BJ (cell line): ENCODE measurements around the gene BTBD16. TPM values are rescaled to one million over a fixed set of nuclear protein-coding genes. Genes with fewer than 3 reads are reported as not detected.
A peak's percentile ranks its signal among the peaks of the same experiment; 100 is the strongest.

Experiments used
- CTCF ChIA-PET: fragments of 350-600 bp; formaldehyde crosslinking; extraction: SDS; loops from one replicate; lab custom pipeline; 2021; ENCODE audit warnings: antibody characterized with exemption, inconsistent platforms; lab: Yijun Ruan, JAX
- POLR2A ChIA-PET: fragments of 300-600 bp; sonication (Branson Sonifier 250); formaldehyde crosslinking; extraction: SDS; loops from one replicate; lab custom pipeline; 2021; ENCODE audit warnings: antibody characterized with exemption; lab: Charles Lee
- DNase-seq: peaks from one replicate; pipeline ENCODE4 v3.0.0-alpha.2; 2011; ENCODE audit warnings: low read depth
- H3K27me3 ChIP-seq: 2 replicates; pipeline ENCODE4 v1.6.0; 2011; ENCODE audit warnings: low read length; ENCODE audit not compliant: control insufficient read depth, insufficient read depth
- H3K36me3 ChIP-seq: 2 replicates; pipeline ENCODE4 v1.5.1; 2011; ENCODE audit warnings: low read length; ENCODE audit not compliant: control insufficient read depth, insufficient read depth
- H3K4me3 ChIP-seq: 2 replicates; pipeline ENCODE4 v1.5.1; 2011; ENCODE audit warnings: low read depth, mild to moderate bottlenecking, control low read depth, low read length
- polyA plus RNA-seq: library from polyadenylated mRNA; depleted of rRNA; stranded (reverse); fragments of >200 nt; gene quantifications from 2 replicates; pipeline ENCODE4 v1.2.3, GENCODE V29; 2011
- TF ChIP-seq, protein P1 (sequence below): IDR thresholded peaks from 2 replicates; pipeline ENCODE4 v1.5.1; 2011; ENCODE audit warnings: low read depth, mild to moderate bottlenecking, control low read depth, inconsistent platforms, low read length, moderate library complexity; ENCODE audit not compliant: insufficient read depth

The BTBD16 gene
- polyA plus RNA-seq, 1 experiment: not detected

DNA sequence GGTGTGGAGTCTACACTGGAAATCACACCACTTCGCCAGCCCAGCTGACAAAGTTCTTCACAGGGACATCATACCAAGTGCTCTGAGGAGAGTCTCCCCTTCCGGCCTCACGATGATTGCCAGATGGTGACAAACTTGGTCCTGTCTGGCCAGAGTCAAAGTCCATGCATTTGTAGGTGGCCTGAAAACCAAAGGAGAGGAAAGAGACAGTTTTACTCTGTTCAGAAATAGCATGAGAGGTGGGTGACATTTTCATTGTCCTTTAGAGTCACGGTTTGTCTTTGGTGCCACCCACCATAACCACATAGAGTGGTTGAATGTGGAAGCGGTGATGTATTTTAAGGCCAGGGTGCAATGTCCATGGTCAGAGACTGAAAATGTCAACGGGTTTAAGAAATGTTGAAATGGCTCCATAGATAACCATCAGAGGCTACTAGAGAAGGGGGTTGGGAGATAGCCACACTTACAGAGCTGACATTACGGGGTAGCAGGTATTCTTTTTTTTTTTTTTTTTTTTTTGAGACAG lies 33.0 kb downstream of the BTBD16 start:
- no peak overlapping the region for H3K4me3 ChIP-seq
- DNase-seq: no peak
- CTCF ChIA-PET: interaction anchor here (0.6 to 3.3 kb wide), 6 partner anchors 9 to 262 kb away, joined by 3 to 16 read pairs (median 6); no protein-coding TSS in a partner anchor
- TF ChIP-seq, protein P1, sequence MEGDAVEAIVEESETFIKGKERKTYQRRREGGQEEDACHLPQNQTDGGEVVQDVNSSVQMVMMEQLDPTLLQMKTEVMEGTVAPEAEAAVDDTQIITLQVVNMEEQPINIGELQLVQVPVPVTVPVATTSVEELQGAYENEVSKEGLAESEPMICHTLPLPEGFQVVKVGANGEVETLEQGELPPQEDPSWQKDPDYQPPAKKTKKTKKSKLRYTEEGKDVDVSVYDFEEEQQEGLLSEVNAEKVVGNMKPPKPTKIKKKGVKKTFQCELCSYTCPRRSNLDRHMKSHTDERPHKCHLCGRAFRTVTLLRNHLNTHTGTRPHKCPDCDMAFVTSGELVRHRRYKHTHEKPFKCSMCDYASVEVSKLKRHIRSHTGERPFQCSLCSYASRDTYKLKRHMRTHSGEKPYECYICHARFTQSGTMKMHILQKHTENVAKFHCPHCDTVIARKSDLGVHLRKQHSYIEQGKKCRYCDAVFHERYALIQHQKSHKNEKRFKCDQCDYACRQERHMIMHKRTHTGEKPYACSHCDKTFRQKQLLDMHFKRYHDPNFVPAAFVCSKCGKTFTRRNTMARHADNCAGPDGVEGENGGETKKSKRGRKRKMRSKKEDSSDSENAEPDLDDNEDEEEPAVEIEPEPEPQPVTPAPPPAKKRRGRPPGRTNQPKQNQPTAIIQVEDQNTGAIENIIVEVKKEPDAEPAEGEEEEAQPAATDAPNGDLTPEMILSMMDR: no peak
- H3K27me3 ChIP-seq: no peaks in the 10 kb centered on the region
- POLR2A ChIA-PET: no interaction called here
- no peaks in the 10 kb centered on the region for H3K36me3 ChIP-seq

DNA sequence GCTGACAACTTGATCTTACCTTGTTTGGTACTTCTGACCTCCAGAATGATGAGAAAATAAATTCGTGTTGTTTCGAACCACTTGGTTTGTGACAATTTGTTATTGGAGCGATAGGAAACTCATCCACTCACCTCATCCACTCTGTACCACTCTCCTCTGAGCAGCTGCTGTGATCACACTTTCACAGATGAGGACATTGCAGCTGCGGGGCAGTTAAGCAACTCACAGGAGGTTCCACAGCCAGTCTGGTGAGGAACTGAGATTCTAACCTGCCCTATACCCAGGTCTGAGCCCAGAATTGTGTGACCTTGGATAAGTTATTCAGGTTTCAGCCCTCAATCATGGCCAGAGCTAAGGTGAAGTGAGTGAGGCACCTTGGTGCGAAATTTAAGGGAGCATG lies 35.2 kb downstream of the BTBD16 start:
- no peak for DNase-seq
- TF ChIP-seq, protein P1: no peak
- POLR2A ChIA-PET: no interaction called here
- Histone ChIP-seq H3K27me3 (no peaks in the 10 kb centered on the region; the same call in 1 of the 2 replicates), H3K4me3 (no peak overlapping the region), H3K36me3 (no peaks in the 10 kb centered on the region)
- CTCF ChIA-PET: interaction anchor here (1.1 to 3.4 kb wide), 4 partner anchors 8 to 259 kb away, joined by 3 to 20 read pairs (median 6); no protein-coding TSS in a partner anchor

DNA sequence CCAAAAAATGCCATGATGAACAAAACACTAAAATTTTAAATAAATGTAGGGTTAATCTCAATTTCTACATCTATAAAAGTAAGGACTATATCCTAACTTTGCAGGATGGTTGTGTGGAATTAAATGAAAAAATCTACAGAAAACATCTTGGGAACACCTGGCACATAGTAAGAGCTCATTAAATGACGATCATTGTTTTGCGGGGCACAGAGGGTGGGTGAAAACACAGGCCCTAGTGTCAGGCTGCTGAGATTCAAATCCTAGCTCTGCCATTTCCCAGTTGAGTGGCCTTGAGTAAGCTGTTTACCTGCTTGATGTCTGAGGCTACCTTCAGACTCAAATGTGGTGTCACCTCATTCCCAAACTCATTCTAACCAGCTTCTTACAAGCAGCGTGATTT lies 35.6 kb downstream of the BTBD16 start:
- no peaks in the 10 kb centered on the region; the same call in 1 of the 2 replicates for H3K27me3 ChIP-seq
- CTCF ChIA-PET: interaction anchor here (1.1 to 3.4 kb wide), 3 partner anchors 9 to 258 kb away, joined by 4 to 20 read pairs (median 9); no protein-coding TSS in a partner anchor
- TF ChIP-seq, protein P1: no peak
- no peak for DNase-seq
- POLR2A ChIA-PET: no interaction called here
- H3K36me3 ChIP-seq: no peaks in the 10 kb centered on the region
- no peak overlapping the region for H3K4me3 ChIP-seq

DNA sequence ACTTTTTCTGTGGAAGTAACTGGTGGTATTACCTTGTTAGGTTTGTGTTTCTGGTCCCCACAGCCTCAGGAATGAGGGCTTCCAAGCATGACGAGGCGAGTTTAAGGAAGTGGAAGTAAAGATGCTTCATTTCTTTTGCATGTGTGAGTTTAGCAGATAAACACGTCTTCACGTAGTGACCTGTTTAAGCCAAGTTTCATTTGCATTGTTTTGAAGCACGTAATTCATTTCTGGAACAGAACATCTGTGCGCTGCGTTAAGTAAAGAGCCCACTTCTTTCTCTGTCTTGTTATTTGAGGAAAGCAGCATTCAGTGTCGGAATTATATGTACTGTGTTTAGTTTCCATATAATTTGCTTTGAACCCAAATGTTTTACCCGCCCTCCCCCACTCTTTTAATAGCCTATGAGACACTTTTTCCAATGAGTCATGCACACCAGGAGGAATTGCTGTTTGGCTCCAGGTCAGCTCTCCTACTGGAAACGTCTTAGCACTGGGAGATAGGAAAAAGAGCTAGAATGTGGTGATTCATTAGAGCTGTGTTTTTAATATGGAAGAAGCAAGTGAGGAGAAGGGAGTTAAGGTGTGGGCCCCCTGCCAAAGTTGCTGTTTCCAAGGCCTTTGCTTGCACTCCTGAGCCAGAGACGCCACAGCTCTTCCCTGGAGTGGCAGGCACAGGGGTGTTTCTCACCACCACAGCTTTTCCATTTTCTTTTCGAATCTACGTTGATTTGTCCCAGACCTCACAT lies 36.7 kb downstream of the BTBD16 start:
- TF ChIP-seq, protein P1: no peak
- CTCF ChIA-PET: interaction anchor here (3.4 kb wide), 1 partner anchor 10 kb away, joined by 20 read pairs; no protein-coding TSS in a partner anchor
- POLR2A ChIA-PET: interaction anchor here (0.9 kb wide), 2 partner anchors 9 to 66 kb away, joined by 5 to 7 read pairs; partner anchors contain the start of gene PLEKHA1
- H3K4me3 ChIP-seq: no peak overlapping the region
- H3K36me3 ChIP-seq: no peaks in the 10 kb centered on the region
- peak; percentile 84 for DNase-seq
- H3K27me3 ChIP-seq: no peaks in the 10 kb centered on the region; the same call in 1 of the 2 replicates
